GM12878 (cell line): ENCODE results near the gene SLC44A3. TPM values are rescaled to one million over a fixed set of nuclear protein-coding genes. Genes with fewer than 3 reads are reported as not detected.

ENCODE experiments used
- ATAC-seq: fragments of 200-7000 bp; cut with Tn5 transposase; 3 replicates; pipeline ENCODE4 v1.9.1; 2020; ENCODE audit warnings: mild to moderate bottlenecking, moderate library complexity
- BruUV-seq: library from RNA; stranded (reverse); fragments of 400-500 nt; replicated peaks from 2 replicates; lab custom pipeline; 2021; lab: Mats Ljungman, UMichigan
- CTCF ChIA-PET: fragments of 300-600 bp; sonication (Branson Sonifier 250); formaldehyde crosslinking; extraction: SDS; loops from one replicate; lab custom pipeline; 2021; ENCODE audit warnings: inconsistent platforms; lab: Yijun Ruan, JAX
- POLR2A ChIA-PET: fragments of 350-600 bp; formaldehyde crosslinking; extraction: SDS; loops from one replicate; lab custom pipeline; 2021; ENCODE audit warnings: inconsistent platforms; lab: Charles Lee
- RAD21 ChIA-PET: fragments of 300-600 bp; sonication (Branson Sonifier 250); formaldehyde crosslinking; loops from one replicate; lab custom pipeline; 2023; ENCODE audit warnings: antibody characterized with exemption; ENCODE audit not compliant: unreplicated experiment; lab: Charles Lee
- SMC1A ChIA-PET: fragments of 300-600 bp; sonication (Branson Sonifier 250); formaldehyde crosslinking; loops from one replicate; lab custom pipeline; 2023; ENCODE audit not compliant: unreplicated experiment, uncharacterized antibody; lab: Charles Lee
- DNase-seq: peaks from one replicate; pipeline ENCODE4 v3.0.0-alpha.2; 2011; ENCODE audit warnings: low read depth, low spot score
- FAIRE-seq: peaks from 3 replicates; lab custom pipeline; 2011; peaks lifted over from hg19 to GRCh38; lab: Jason Lieb, UNC
- H2AFZ ChIP-seq: 2 replicates; pipeline ENCODE4 v1.6.0; 2011; ENCODE audit warnings: low read depth, low read length, control low read depth; ENCODE audit not compliant: control insufficient read depth
- H3K27ac ChIP-seq: 2 replicates; pipeline ENCODE4 v1.5.1; 2011; ENCODE audit warnings: control low read depth; ENCODE audit not compliant: control insufficient read depth, insufficient read depth
- H3K27me3 ChIP-seq, 2 experiments: replicated peaks in 1 of 2; 2 replicates each; pipeline versions ENCODE4 v1.6.0 to v1.6.1; 2011; ENCODE audit warnings: low read length in 1 of 2; ENCODE audit not compliant: control insufficient read depth in 2 of 2, insufficient read depth in 2 of 2
- H3K36me3 ChIP-seq, 2 experiments: 2 replicates each; pipeline ENCODE4 v1.5.1; 2011; ENCODE audit warnings: low read length in 1 of 2; ENCODE audit not compliant: control insufficient read depth in 2 of 2, insufficient read depth in 2 of 2
- H3K4me1 ChIP-seq: 2 replicates; pipeline ENCODE4 v1.6.1; 2011; ENCODE audit warnings: mild to moderate bottlenecking, low read length, moderate library complexity, mixed read lengths; ENCODE audit not compliant: control insufficient read depth, insufficient read depth
- H3K4me2 ChIP-seq: 2 replicates; pipeline ENCODE4 v1.6.0; 2011; ENCODE audit warnings: control low read depth; ENCODE audit not compliant: control insufficient read depth, insufficient read depth
- H3K4me3 ChIP-seq: fragments of 200-600 bp; sonication (generic); 2 replicates; pipeline ENCODE4 v1.5.1; 2016
- H3K79me2 ChIP-seq: 2 replicates; pipeline ENCODE4 v1.6.0; 2011; ENCODE audit warnings: low read length; ENCODE audit not compliant: control insufficient read depth, insufficient read depth
- H3K9ac ChIP-seq: 2 replicates; pipeline ENCODE4 v1.8.0; 2011; ENCODE audit warnings: low read length, control low read depth, mixed read lengths; ENCODE audit not compliant: control insufficient read depth, insufficient read depth
- H3K9me3 ChIP-seq: replicated peaks from 3 replicates; pipeline ENCODE4 v1.5.1; 2011; ENCODE audit warnings: mild to moderate bottlenecking, low read length; ENCODE audit not compliant: control insufficient read depth, insufficient read depth
- H4K20me1 ChIP-seq: 2 replicates; pipeline ENCODE4 v1.6.0; 2011; ENCODE audit not compliant: control insufficient read depth, insufficient read depth
- FOS ChIP-seq: IDR thresholded peaks from 3 replicates; pipeline ENCODE4 v1.6.1; 2011; ENCODE audit warnings: borderline replicate concordance; ENCODE audit not compliant: insufficient read length; ENCODE audit errors: extremely low read depth
- HCFC1 ChIP-seq: fragments of 150-350 bp; IDR thresholded peaks from 2 replicates; pipeline ENCODE4 v1.6.1; 2014; ENCODE audit warnings: low read length
- IRF4 ChIP-seq: IDR thresholded peaks from 2 replicates; pipeline ENCODE4 v1.6.1; 2011; ENCODE audit warnings: low read depth, low read length
- LARP7 ChIP-seq: fragments of 450-650 bp; IDR thresholded peaks from 2 replicates; pipeline ENCODE4 v1.6.1; 2017; ENCODE audit warnings: mild to moderate bottlenecking
- NR2F1 ChIP-seq: fragments of 450-650 bp; conservative IDR thresholded peaks from 2 replicates; pipeline ENCODE4 v1.6.1; 2017; ENCODE audit warnings: mild to moderate bottlenecking
- SUPT20H ChIP-seq: IDR thresholded peaks from 2 replicates; pipeline ENCODE4 v1.6.1; 2011; ENCODE audit warnings: low read depth, mild to moderate bottlenecking, low read length, moderate library complexity, borderline replicate concordance; ENCODE audit not compliant: control insufficient read depth
- SUZ12 ChIP-seq: fragments of 200-600 bp; sonication (generic); IDR thresholded peaks from one replicate; pipeline ENCODE4 v1.6.1; 2018; ENCODE audit warnings: antibody characterized with exemption, mild to moderate bottlenecking; ENCODE audit not compliant: unreplicated experiment
- TBL1XR1 ChIP-seq: IDR thresholded peaks from 2 replicates; pipeline ENCODE4 v1.6.1; 2012; ENCODE audit warnings: low read depth, low read length, improper control_type of control experiment
- WRNIP1 ChIP-seq: IDR thresholded peaks from 2 replicates; pipeline ENCODE4 v1.6.1; 2011; ENCODE audit warnings: low read depth, low read length, improper control_type of control experiment, borderline replicate concordance
- WGBS: methylation state at CpG from one replicate; pipeline ENCODE4 v1.1.6; 2016; ENCODE audit warnings: low lambda C conversion rate; ENCODE audit not compliant: insufficient replicate concordance, insufficient coverage; ENCODE audit errors: missing lambda C conversion rate; 5-methylcytosine and 5-hydroxymethylcytosine counted together
- in situ Hi-C: fragments of 300-500 bp; cut with MboI; formaldehyde crosslinking; loops from 9 replicates; pipeline ENCODE4 v1.14.3; 2018; ENCODE audit warnings: mixed read lengths
- intact Hi-C: fragments of 100-400 bp; cut with micrococcal nuclease; formaldehyde crosslinking; loops from one replicate; pipeline ENCODE4 v1.14.2; 2022; ENCODE audit not compliant: unreplicated experiment
- polyA plus RNA-seq, 11 experiments: library from polyadenylated mRNA; depleted of rRNA in 4 of 11; unstranded in 6 of 11; stranded (reverse) in 5 of 11; fragments of >200 nt; fragmentation: Nextera tagmentation in 4 of 11; fragmentation: Illumina TruSeq in 1 of 11; extraction: Ambion mirVana in 4 of 11; extraction: Trizol in 1 of 11; gene quantifications; 1 replicate in 1 of 11; 2 replicates in 10 of 11; pipeline versions ENCODE4 v1.2.1 to v1.2.3, GENCODE V29; 2011 to 2016; ENCODE audit warnings: inconsistent platforms in 2 of 11, missing spikeins in 2 of 11, low read depth in 1 of 11
- total RNA-seq, 4 experiments: library from RNA; depleted of rRNA in 3 of 4; stranded (reverse); fragments of >200 nt in 3 of 4; fragmentation: Illumina TruSeq in 1 of 4; extraction: Trizol in 1 of 4; gene quantifications; 2 replicates each; pipeline versions ENCODE4 v1.2.1 to v1.2.3, GENCODE V29; 2013 to 2021
- TF ChIP-seq, protein P1 (sequence below): fragments of 450-650 bp; IDR thresholded peaks from 2 replicates; pipeline ENCODE4 v1.6.1; 2016; ENCODE audit warnings: mild to moderate bottlenecking
- TF ChIP-seq, protein P2 (sequence below): IDR thresholded peaks from 2 replicates; pipeline ENCODE4 v1.6.1; 2012; ENCODE audit warnings: low read depth, low read length, improper control_type of control experiment

The SLC44A3 gene
- total and polyA plus RNA-seq, 10 of the 15 experiments (the other 5 are each of a cell fraction or from before 2014, with no cell fraction given): not detected

DNA sequence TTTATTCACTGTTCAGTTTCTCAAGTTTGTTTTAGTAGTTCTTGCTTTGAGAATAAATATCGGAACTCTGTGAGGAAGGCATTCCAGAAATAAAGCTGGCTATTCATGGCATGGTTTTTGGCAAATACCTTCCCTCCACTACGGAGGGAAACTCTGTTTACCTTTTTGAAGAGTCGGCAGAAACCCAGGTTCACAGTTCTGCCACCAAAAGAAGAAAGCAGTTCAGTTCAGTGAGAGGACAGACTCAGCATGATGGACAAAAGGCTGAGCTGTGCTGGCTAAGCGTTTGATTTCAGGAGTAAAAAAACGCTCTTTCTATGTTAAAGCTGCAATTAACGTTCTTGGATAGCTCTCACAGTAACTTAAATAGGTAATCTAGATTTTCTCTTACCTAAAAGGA is 64.3 kb downstream of the SLC44A3 start:
- Histone ChIP-seq H3K4me1 (no peaks in the 10 kb centered on the region), H3K9ac (no peak overlapping the region), H3K4me3 (no peak overlapping the region), H3K27me3 (no peaks in the 10 kb centered on the region), H3K36me3 (no peaks in the 10 kb centered on the region), H3K79me2 (no peaks in the 10 kb centered on the region), H4K20me1 (no peaks in the 10 kb centered on the region), H3K9me3 (no peaks in the 10 kb centered on the region), H3K4me2 (no peak overlapping the region), H3K27ac (no peak overlapping the region)
- RAD21 ChIA-PET: no interaction called here
- in situ Hi-C loops: no loop called here
- WGBS: 45% methylated on average over 6 of the region's 6 CpGs
- DNase-seq (no peak), ATAC-seq (no peak)
- POLR2A ChIA-PET: no interaction called here
- intact Hi-C loops: no loop called here
- SMC1A ChIA-PET: no interaction called here
- TF ChIP-seq, protein P1, sequence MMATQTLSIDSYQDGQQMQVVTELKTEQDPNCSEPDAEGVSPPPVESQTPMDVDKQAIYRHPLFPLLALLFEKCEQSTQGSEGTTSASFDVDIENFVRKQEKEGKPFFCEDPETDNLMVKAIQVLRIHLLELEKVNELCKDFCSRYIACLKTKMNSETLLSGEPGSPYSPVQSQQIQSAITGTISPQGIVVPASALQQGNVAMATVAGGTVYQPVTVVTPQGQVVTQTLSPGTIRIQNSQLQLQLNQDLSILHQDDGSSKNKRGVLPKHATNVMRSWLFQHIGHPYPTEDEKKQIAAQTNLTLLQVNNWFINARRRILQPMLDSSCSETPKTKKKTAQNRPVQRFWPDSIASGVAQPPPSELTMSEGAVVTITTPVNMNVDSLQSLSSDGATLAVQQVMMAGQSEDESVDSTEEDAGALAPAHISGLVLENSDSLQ: no peak
- no peak for TF ChIP-seq IRF4
- no peak for TF ChIP-seq SUZ12
- no peak for TF ChIP-seq LARP7
- TF ChIP-seq NR2F1: no peak
- TF ChIP-seq SUPT20H: no peak
- TF ChIP-seq WRNIP1: no peak
- TF ChIP-seq FOS: no peak
- TF ChIP-seq, protein P2, sequence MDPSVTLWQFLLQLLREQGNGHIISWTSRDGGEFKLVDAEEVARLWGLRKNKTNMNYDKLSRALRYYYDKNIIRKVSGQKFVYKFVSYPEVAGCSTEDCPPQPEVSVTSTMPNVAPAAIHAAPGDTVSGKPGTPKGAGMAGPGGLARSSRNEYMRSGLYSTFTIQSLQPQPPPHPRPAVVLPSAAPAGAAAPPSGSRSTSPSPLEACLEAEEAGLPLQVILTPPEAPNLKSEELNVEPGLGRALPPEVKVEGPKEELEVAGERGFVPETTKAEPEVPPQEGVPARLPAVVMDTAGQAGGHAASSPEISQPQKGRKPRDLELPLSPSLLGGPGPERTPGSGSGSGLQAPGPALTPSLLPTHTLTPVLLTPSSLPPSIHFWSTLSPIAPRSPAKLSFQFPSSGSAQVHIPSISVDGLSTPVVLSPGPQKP: no peak
- no peak for TF ChIP-seq TBL1XR1
- no peak for TF ChIP-seq HCFC1
- TF ChIP-seq, all 136 proteins: peak for 0
- no peak for FAIRE-seq
- no peak overlapping the region for H2AFZ ChIP-seq
- no TSS peak for BruUV-seq
- CTCF ChIA-PET: no interaction called here
